Astrocyte (in vitro differentiated cells and primary cell): ENCODE measurements around the gene XXYLT1. TPM values are rescaled to one million over a fixed set of nuclear protein-coding genes. Genes with fewer than 3 reads are reported as not detected.
"Not testable (repeated sequence)": the region's sequence is repeated elsewhere in the genome, so short reads cannot be mapped to it uniquely, and the experiment has no call there.

Experiments used
- DNase-seq: peaks from one replicate; pipeline ENCODE4 v3.0.0-alpha.2; 2010; ENCODE audit warnings: low read depth
- FAIRE-seq: peaks from 2 replicates; lab custom pipeline; 2011; peaks lifted over from hg19 to GRCh38; lab: Jason Lieb, UNC
- H2AFZ ChIP-seq: 2 replicates; pipeline ENCODE4 v1.6.0; 2012; ENCODE audit warnings: low read depth, low read length, inconsistent platforms
- H3K27ac ChIP-seq: 2 replicates; pipeline ENCODE4 v1.5.1; 2011; ENCODE audit warnings: low read depth, low read length, inconsistent platforms
- H3K27me3 ChIP-seq: 2 replicates; pipeline ENCODE4 v1.6.0; 2011; ENCODE audit warnings: low read length, inconsistent platforms; ENCODE audit not compliant: insufficient read depth
- H3K36me3 ChIP-seq: 2 replicates; pipeline ENCODE4 v1.5.1; 2011; ENCODE audit warnings: low read length, inconsistent platforms; ENCODE audit not compliant: insufficient read depth
- H3K4me1 ChIP-seq: 2 replicates; pipeline ENCODE4 v1.5.1; 2011; ENCODE audit warnings: low read length, inconsistent platforms; ENCODE audit not compliant: insufficient read depth
- H3K4me2 ChIP-seq: 2 replicates; pipeline ENCODE4 v1.6.0; 2012; ENCODE audit warnings: low read length, inconsistent platforms
- H3K4me3 ChIP-seq: 2 replicates; pipeline ENCODE4 v1.5.1; 2011; ENCODE audit warnings: low read depth, mild to moderate bottlenecking, low read length, inconsistent platforms; ENCODE audit not compliant: insufficient read depth
- H3K79me2 ChIP-seq: 2 replicates; pipeline ENCODE4 v1.6.0; 2012; ENCODE audit warnings: mild to moderate bottlenecking, low read length, inconsistent platforms; ENCODE audit not compliant: insufficient read depth
- H3K9ac ChIP-seq: 2 replicates; pipeline ENCODE4 v1.6.0; 2012; ENCODE audit warnings: mild to moderate bottlenecking, low read length, inconsistent platforms
- H3K9me3 ChIP-seq: 2 replicates; pipeline ENCODE4 v1.5.1; 2012; ENCODE audit warnings: low read depth, mild to moderate bottlenecking, low read length, inconsistent platforms; ENCODE audit not compliant: insufficient read depth
- H4K20me1 ChIP-seq: 2 replicates; pipeline ENCODE4 v1.6.0; 2012; ENCODE audit warnings: low read length, inconsistent platforms; ENCODE audit not compliant: insufficient read depth
- H3K27ac Mint-ChIP-seq: one replicate; pipeline ENCODE4 v1.8.0; 2021; ENCODE audit warnings: mild to moderate bottlenecking, mixed read lengths; ENCODE audit not compliant: unreplicated experiment
- H3K27me3 Mint-ChIP-seq: one replicate; pipeline ENCODE4 v1.8.0; 2021; ENCODE audit warnings: low read depth, mixed read lengths; ENCODE audit not compliant: unreplicated experiment
- H3K36me3 Mint-ChIP-seq: one replicate; pipeline ENCODE4 v1.8.0; 2021; ENCODE audit warnings: low read depth, mixed read lengths; ENCODE audit not compliant: unreplicated experiment
- H3K4me1 Mint-ChIP-seq: one replicate; pipeline ENCODE4 v1.8.0; 2021; ENCODE audit warnings: low read depth, mixed read lengths; ENCODE audit not compliant: unreplicated experiment
- H3K4me3 Mint-ChIP-seq: one replicate; pipeline ENCODE4 v1.8.0; 2021; ENCODE audit warnings: mild to moderate bottlenecking, moderate library complexity, mixed read lengths; ENCODE audit not compliant: unreplicated experiment
- H3K9me3 Mint-ChIP-seq: one replicate; pipeline ENCODE4 v1.8.0; 2021; ENCODE audit warnings: mild to moderate bottlenecking, mixed read lengths; ENCODE audit not compliant: unreplicated experiment
- EZH2 ChIP-seq: IDR thresholded peaks from 2 replicates; pipeline ENCODE4 v1.6.1; 2012; ENCODE audit warnings: mild to moderate bottlenecking, low read length, inconsistent platforms; ENCODE audit not compliant: insufficient read depth
- total RNA-seq: library from RNA; stranded (reverse); gene quantifications from 2 replicates; pipeline ENCODE4 v1.2.1, GENCODE V29; 2021
- TF ChIP-seq, protein P1 (sequence below): IDR thresholded peaks from 2 replicates; pipeline ENCODE4 v1.5.1; 2011; ENCODE audit warnings: low read depth, mild to moderate bottlenecking, inconsistent platforms, low read length, moderate library complexity; ENCODE audit not compliant: insufficient read depth

XXYLT1 gene
- total RNA-seq, 1 donor from 2014 or later, result 26.2 TPM

DNA sequence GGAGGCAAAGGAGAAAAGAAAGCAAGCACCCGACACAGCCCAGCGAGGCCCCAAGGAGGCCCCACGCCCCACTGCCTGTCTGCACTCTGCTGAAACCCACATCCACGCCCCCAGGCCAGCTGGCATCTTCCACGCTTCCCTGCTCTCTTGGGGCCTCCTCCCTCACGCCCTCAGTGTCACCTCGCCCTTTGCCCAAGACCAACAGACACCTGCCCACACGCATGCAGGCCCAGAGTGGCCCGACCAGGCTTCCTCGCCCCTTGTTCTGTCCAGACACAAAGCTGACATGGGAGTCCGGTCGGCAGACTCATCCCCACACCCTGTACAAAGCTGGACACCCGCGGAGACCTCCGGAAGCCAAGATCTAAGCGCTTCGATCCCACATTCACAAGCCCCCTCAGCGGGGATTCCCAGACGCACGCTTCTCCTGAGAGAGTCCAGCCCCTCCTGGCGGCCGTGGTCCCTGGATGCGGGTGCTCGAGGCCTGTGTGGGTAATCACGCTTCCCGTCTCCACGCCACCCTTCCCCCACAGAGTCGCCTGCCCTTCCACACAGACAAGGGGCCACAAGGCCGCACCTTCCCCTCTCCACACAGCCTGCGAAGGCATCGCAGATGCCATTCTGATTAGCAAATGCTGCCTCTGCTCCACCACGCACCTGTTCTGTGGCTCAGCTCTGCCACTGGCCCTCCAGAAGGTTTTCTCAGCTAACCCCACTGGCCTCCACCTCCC, 176.6 kb downstream of the XXYLT1 start:
- no peaks in the 10 kb centered on the region for H3K79me2 ChIP-seq
- no peak overlapping the region for H3K9ac ChIP-seq
- TF ChIP-seq EZH2, result no peak
- TF ChIP-seq, protein P1, sequence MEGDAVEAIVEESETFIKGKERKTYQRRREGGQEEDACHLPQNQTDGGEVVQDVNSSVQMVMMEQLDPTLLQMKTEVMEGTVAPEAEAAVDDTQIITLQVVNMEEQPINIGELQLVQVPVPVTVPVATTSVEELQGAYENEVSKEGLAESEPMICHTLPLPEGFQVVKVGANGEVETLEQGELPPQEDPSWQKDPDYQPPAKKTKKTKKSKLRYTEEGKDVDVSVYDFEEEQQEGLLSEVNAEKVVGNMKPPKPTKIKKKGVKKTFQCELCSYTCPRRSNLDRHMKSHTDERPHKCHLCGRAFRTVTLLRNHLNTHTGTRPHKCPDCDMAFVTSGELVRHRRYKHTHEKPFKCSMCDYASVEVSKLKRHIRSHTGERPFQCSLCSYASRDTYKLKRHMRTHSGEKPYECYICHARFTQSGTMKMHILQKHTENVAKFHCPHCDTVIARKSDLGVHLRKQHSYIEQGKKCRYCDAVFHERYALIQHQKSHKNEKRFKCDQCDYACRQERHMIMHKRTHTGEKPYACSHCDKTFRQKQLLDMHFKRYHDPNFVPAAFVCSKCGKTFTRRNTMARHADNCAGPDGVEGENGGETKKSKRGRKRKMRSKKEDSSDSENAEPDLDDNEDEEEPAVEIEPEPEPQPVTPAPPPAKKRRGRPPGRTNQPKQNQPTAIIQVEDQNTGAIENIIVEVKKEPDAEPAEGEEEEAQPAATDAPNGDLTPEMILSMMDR, result no peak
- FAIRE-seq (no peak), DNase-seq (no peak)
- H3K4me1 Mint-ChIP-seq, result peaks cover 22% of the 10 kb centered on the region
- H2AFZ ChIP-seq, result no peak overlapping the region
- peaks cover 4% of the 10 kb centered on the region for H3K9me3 Mint-ChIP-seq
- H3K36me3 Mint-ChIP-seq, result peaks cover 4% of the 10 kb centered on the region
- no peak overlapping the region for H3K4me3 ChIP-seq
- H3K9me3 ChIP-seq, result no peaks in the 10 kb centered on the region
- no peaks in the 10 kb centered on the region for H3K27me3 Mint-ChIP-seq
- no peaks in the 10 kb centered on the region for H3K27me3 ChIP-seq
- no peak overlapping the region for H3K4me2 ChIP-seq
- H3K27ac ChIP-seq, result no peak overlapping the region
- no peaks in the 10 kb centered on the region for H3K4me1 ChIP-seq
- no peaks in the 10 kb centered on the region for H4K20me1 ChIP-seq
- no peak overlapping the region for H3K4me3 Mint-ChIP-seq
- peak overlapping the region; percentile 77 for H3K27ac Mint-ChIP-seq
- H3K36me3 ChIP-seq, result no peaks in the 10 kb centered on the region

DNA sequence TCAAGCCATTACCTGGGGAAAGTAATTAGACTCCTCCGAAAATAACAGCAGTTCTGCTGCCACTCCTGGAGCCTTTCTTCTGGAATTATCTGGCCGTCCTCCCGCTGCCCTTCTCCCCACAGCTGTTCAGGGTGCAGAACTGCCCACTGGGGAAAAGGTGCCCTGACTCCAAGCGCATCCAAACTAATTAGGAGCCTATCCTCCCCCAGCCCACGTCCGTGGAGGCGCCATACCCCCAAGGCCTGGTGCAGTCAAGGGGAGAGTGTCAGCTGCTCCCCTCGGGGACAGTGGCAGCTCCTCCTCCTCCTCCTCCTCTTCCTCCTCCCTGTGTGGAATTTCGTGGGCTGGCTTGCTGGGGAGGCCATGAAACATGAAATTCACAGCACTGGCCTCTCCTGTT, 177.2 kb downstream of the XXYLT1 start:
- H4K20me1 ChIP-seq, result no peaks in the 10 kb centered on the region
- no peak for FAIRE-seq
- H3K27ac ChIP-seq, result no peak overlapping the region
- H3K9me3 Mint-ChIP-seq, result peaks cover 4% of the 10 kb centered on the region
- peaks cover 22% of the 10 kb centered on the region for H3K4me1 Mint-ChIP-seq
- H3K27me3 ChIP-seq, result no peaks in the 10 kb centered on the region
- H3K4me1 ChIP-seq, result no peaks in the 10 kb centered on the region
- DNase-seq, result no peak
- no peak overlapping the region for H3K4me3 ChIP-seq
- no peak overlapping the region for H3K27ac Mint-ChIP-seq
- H3K36me3 Mint-ChIP-seq, result peaks cover 4% of the 10 kb centered on the region
- H3K9me3 ChIP-seq, result no peaks in the 10 kb centered on the region
- H3K27me3 Mint-ChIP-seq, result no peaks in the 10 kb centered on the region
- TF ChIP-seq, protein P1, result no peak
- no peak for TF ChIP-seq EZH2
- H3K36me3 ChIP-seq, result no peaks in the 10 kb centered on the region
- no peak overlapping the region for H2AFZ ChIP-seq
- no peaks in the 10 kb centered on the region for H3K79me2 ChIP-seq
- H3K9ac ChIP-seq, result no peak overlapping the region
- H3K4me3 Mint-ChIP-seq, result no peak overlapping the region
- no peak overlapping the region for H3K4me2 ChIP-seq

DNA sequence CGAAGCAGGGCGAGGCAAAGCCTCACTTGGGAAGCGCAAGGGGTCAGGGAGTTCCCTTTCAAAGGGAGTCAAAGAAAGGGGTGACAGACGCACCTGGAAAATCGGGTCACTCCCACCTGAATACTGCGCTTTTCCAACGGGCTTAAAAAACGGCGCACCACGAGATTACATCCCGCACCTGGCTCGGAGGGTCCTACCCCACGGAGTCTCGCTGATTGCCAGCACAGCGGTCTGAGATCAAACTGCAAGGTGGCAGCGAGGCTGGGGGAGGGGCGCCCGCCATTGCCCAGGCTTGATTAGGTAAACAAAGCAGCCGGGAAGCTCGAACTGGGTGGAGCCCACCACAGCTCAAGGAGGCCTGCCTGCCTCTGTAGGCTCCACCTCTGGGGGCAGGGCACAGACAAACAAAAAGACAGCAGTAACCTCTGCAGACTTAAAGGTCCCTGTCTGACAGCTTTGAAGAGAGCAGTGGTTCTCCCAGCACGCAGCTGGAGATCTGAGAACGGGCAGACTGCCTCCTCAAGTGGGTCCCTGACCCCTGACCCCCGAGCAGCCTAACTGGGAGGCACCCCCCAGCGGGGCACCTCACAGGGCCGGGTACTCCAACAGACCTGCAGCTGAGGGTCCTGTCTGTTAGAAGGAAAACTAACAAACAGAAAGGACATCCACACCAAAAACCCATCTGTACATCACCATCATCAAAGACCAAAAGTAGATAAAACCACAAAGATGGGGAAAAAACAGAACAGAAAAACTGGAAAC, 182.9 kb downstream of the XXYLT1 start:
- H4K20me1 ChIP-seq, DNase-seq, H3K4me1 ChIP-seq, H3K27ac ChIP-seq, H3K36me3 Mint-ChIP-seq, H3K9ac ChIP-seq, FAIRE-seq, H3K9me3 Mint-ChIP-seq, H3K9me3 ChIP-seq, H2AFZ ChIP-seq, H3K36me3 ChIP-seq, H3K4me3 ChIP-seq, H3K27me3 ChIP-seq, H3K4me1 Mint-ChIP-seq, H3K79me2 ChIP-seq, H3K27me3 Mint-ChIP-seq: not testable (repeated sequence)
- H3K27ac Mint-ChIP-seq, result peak overlapping the region; percentile 87
- peak overlapping the region; percentile 85 for H3K4me3 Mint-ChIP-seq
- H3K4me2 ChIP-seq, result peak overlapping the region; percentile 57
